ENCODE data around the gene SSTR5.

DNA sequence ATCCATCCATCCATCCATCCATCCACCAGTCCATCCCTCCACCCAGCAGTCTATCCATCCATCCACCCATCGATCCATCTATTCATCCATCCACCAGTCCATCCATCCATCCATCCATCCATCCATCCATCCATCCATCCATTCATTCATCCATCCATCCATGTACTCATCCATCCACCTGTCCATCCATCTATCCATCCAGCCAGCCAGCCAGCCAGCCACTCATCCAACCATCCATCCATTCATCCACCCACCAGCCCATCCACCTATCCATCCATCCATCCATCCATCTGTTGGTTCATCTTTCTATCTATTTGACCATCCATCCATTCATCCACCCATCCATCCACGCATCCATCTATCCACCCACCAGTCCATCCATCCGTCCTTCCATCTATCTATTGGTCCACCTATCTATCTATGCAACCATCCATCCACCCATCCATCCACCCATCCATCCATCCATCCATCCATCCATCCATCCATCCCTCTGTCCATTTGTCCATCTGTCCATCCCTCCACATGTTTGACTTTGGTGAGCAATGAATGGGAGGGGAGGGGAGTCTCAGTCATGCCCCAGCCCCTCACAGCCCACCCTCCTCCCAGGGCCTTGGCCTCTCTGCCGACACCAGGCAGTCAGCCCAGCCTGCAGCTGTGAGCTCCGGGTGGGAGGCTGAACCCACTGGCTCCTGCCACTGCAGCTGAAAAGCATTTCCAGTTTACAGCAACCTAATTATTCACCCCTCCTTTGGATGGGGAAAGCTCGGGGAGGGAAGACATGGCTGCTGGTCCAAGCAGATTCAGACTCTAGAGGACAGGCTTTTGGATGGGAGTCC, 38.1 kb upstream of the SSTR5 start:
- TF ChIP-seq, protein P1, sequence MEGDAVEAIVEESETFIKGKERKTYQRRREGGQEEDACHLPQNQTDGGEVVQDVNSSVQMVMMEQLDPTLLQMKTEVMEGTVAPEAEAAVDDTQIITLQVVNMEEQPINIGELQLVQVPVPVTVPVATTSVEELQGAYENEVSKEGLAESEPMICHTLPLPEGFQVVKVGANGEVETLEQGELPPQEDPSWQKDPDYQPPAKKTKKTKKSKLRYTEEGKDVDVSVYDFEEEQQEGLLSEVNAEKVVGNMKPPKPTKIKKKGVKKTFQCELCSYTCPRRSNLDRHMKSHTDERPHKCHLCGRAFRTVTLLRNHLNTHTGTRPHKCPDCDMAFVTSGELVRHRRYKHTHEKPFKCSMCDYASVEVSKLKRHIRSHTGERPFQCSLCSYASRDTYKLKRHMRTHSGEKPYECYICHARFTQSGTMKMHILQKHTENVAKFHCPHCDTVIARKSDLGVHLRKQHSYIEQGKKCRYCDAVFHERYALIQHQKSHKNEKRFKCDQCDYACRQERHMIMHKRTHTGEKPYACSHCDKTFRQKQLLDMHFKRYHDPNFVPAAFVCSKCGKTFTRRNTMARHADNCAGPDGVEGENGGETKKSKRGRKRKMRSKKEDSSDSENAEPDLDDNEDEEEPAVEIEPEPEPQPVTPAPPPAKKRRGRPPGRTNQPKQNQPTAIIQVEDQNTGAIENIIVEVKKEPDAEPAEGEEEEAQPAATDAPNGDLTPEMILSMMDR (IDR thresholded peaks at IDR 0.05; ENCODE audit: low read length): no peak
- TF ChIP-seq EZH2 (optimal IDR thresholded peaks at IDR 0.05; ENCODE audit: low read depth, low read length): no peak
- TF ChIP-seq EZH2phosphoT487 (IDR thresholded peaks at IDR 0.05; ENCODE audit: low read length): no peak
